ENCODE measurements around the gene CEP95.

GRCh38 chr17:64519601-64520000 lies 12.8 kb downstream of the CEP95 start:
- TF ChIP-seq CTCF (conservative IDR thresholded peaks at IDR 0.05) (no peak), ZFX (IDR thresholded peaks at IDR 0.05) (no peak)

All from C4-2B (cell line).